ENCODE data around the gene SLC6A6.

SLC6A6 gene

DNA sequence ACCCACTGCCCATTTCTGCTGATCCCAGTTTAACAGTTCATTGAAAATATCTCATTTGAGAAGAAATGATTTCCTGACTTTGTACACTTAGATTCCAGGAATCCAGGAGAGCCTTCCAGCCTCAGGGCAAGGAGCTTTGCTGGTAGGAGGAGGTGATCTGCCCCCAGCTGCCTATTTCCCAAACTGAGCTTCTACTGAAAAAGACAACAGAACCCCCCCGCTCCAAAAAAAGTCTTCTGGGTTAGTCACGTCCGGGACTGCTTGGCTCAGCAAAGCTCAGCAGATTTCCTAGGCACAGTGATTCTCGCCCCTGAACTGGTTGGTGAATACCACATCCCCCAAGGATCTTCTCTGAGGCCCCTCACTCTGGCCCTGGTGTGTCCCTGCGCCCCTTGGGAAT lies 13.1 kb downstream of the SLC6A6 start:
- no peak for DNase-seq

DNA sequence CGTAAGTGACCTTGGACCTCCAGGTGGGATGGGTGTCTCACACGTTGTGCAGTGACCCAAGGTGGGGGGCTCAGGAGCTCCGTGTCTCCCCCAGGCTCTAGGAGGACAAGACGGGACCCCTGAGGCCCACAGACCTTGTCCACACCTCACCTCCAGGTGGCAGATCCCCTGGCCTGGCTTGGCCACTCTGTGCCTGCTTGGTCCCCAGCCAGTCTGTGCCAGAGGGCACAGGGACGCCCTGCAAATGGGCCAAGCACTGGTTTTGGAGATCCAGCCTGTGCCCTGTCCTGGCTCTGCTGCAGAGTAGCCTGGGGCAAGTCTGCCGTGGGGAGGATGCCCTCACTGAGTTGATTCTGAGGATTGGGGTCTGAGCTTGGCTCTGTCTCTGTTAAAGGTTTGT lies 14.0 kb downstream of the SLC6A6 start:
- no peak for DNase-seq

DNA sequence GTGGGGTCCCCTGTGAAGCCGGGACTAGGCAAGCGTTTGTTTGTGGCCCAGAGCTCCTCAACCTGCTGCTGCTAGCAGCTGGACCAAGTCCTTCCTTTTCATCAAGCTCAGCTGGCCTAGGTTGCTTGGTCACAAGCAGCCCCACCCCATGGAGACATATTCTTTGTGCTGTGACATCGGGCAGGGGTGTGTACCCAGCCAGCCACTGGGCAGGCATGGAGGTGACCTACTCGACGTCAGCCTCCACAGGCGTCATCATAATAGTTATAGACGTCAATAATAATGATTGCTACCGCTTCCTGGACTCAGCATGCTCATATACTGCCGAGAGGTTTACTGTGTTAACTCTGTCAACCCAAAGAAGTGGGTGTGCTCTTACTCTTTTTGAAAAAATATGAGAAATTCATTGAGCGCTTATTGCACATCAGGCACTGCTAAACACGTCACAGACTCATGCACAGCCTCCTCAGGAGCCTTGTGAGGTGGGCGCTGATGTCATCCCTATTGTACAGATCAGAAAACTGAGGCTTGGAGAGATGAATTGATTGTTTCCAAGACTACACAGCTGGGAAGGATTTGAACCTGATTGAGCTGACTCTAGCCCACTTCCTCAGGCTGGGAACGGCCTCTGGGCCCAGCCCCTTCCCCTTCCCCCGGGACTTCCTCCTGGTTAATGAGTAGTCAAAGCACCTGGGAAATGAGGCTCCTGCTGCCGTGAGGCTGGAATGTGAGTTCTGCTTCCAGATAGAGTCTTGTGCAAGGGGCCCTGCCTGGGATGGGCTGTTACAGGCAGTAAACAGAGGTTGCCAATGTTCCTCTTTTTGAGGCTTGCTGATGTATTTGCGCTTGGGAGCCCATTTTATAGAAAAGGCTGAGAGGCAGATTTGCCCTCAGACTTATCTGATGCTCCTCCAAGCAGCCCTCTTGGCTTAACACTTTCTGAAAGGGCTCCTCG lies 16.2 kb downstream of the SLC6A6 start:
- no peak for DNase-seq

DNA sequence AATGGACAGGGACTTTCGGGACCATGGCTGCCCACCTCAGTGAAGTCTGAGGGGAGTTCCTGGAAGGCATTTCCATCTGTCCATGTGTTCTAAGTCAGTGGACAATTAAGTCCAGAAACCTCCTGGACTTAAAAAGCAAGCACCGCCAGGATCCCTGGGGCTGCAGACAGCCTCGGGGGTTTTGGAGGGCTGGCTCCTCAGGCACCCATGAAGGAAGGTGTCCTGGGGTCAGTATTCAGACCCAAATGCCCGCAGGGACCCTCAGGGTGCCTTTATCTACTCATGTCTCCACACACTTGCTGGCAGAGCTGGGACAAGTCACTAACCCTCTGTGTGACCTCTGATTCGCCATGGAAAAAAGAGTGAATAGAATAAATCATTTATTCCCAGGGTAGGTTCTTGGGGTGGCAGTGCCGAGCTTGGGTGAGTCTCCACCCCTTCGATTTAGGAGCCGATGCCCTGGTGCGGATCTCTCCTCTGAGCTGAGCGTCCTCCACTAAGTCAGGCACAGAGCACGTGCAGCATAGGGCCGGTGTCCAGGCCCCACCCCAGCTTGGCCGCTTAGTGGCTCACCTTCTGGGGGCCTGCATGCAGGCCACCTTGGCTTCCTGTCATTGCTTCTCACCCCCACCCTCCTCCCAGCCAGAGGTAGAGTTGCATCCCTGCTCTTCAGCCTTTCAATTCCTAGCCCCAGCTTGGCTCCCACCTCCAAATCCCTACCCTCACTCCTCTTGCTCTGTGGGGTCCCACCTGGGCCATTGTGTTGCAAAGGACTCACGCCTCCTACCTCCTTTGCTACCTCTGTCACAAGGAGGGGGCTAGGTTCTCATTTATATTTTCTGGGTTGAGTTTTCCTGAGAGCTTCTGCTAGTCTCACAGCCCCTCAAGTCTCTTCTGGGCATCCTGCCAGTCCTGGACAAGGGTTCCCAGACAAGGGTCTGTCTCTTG lies 19.9 kb downstream of the SLC6A6 start:
- no peak for DNase-seq

DNA sequence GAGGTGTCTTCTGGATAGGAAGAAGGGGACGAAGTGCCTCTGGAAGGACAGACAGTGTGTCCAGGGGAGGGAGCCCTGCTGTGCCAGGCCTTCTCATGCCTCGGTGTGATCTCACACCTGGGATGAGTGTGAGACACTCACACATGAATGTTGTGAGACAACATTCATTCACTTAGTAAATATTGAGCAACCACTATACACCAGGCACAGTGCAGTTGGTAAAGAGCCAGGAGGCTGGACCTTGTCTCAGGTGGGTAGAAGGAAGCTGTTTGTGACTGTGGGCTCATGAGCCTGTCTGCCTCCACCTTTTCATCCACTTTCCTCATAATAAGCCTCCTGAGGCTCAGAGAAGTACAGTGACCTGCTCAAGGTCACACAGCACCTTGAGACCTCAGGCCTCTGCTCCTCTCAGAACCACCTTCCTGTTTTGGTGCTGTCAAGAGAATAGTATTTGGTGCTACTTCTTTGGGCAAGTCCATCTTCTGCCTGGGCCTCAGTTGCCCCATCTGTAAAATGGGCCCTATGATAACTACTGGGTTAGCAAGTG lies 20.9 kb downstream of the SLC6A6 start:
- no peak for DNase-seq

DNA sequence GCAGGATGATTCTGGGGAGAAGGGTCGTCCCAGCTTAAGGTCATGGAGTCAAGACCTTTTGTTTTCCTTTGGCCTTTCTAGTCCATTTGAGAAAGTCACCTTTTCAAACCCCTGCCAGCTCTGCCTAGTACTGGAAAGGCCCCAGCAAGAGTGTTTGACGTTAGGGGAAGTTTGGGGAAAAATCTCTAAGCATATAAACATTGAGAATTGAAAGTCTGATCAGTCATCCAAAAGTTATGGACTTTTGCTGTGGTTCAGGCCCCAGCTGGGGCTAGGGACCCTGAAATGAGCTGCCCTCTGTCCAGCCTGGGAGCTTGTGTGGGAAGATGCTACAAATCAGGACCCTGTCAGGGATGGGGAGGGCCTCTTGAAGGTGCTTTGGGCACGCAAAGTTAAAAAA lies 21.6 kb downstream of the SLC6A6 start:
- no peak for DNase-seq

DNA sequence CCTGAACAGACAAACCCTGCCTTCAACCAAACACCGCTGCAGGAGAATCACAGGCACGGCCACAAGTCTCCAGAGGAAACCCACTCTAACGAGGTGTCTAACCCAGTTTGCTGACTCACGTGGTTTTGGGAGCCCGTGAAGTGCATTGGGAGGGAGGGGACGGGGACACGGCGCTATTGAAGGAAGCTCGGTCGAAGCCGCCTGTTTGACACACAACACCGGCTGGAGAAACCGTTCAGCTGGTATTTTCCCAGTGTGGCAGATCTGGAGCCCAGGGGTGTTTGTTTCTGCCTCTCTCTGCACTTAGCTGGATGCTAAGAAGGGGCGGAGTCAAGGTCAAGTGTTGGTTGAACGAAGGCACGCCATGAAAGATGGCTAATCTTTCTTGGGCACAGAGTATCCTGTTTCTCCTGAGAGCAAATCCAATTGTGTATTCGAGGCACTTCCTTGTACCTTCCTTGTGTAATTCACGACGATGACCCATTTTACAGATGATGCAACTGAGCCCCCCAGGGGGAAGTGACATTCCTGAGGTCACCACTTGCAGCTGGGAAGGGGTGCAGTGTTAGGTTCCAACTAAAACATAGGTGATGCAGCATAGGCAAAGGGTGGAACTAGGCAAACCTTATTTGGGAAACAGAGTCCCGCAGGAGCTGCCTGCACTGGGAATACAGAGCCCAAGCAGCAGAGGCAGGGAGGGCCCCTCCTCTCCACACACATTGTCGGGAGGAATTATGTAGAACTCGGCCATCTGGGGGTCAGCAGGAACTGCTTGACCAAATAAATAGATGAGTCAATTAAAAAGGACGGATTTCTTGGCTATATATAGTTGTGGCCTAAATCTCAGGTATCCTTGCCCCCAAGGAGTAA lies 22.5 kb downstream of the SLC6A6 start:
- DNase-seq: no peak

DNA sequence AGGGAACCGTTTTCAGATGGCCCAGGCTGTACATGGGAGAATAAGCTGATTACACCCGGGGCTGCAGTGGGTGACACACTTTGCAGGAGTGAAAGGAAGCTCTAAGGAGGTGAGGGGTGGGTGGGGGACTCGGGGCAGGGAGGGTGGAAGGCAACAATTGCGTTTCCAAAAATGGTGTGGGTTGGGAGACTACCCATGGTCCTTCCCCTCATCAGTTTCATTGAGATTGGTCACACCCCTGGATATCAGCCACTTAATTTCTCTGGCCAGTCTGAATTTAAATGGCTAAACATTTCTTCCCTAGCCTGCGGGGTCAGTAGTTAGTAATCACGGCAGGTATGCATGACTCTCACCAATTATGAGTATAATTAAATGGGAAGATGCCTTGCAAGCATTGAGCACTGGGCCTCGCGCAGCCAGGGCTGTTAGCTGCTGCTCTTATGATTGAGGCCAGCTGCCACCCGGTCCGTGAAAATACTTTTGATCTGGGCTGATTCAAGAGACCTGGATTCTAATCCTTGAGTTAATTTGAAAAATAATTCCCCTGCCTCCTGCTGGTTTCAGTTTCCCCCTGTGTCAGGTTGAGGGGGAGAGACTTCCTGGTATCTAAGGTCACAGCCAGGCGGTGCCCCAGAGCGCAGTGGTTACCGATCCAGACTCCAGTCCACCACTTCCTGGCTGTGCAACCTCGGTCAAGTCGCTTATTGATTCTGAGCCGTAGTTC lies 23.3 kb downstream of the SLC6A6 start:
- peak in 1 of 58 donors; percentile 19 for DNase-seq

DNA sequence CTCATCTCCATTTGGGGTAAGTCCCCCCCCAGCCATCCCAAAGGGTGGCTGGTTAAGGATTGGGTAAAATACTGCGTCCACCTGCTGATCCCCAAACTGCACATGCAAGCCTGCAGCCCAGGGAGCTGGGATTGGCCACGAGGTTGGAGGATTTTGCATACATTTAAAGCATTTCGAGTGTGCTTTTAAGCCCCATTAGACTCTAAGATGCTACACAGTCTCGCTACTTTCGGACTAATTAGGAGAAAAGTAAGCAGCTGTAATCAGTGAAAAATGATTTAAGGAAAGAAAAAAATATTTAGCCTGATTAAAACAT lies 23.9 kb downstream of the SLC6A6 start:
- DNase-seq: no peak

DNA sequence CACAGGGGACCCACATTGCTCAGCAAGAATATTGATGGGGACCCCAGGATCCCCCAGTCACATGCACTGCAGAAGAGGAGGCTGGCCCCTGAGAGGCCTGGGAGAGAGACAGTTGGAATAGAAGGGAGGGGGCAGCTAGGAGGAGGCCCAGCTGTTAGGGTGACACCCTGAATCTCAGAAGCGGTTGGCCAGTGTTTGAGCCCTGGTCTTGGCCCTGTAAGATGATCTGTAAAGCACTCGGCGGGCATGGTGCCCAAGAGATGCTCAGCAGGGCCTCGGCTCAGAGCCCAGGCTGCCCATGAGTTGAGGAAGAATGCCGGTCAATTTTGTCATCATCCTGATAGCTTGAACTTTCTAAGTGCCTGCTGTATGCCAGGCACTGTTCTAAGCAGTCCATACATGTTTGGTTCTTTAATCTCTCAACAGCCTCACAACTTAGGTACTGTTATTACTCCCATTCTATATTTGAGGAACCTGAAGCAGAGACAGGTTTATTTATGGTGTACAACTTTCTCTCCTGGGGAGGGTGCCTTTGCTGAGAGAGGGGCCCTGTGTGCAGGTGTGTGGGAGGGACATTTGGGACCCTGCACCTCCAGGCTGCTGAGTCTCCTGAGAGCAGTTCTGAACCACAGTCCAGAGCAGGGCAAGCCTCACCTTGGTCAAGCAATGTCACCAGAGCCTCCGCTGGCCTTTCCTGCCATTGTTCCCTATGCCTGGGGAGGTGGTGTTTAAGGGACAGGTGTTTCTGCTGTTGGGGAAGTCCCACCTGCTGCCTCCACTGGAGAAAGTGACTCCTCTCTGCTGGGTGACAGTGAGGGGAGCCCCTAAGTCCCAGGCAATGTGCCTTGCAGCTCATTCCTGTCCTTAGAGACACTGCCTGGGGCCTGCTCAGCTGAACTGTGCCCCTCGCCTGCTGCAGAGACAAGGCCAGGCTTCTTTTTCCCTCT lies 26.0 kb downstream of the SLC6A6 start:
- DNase-seq: peak in 2 of 58 donors; percentile 20 to 66

DNA sequence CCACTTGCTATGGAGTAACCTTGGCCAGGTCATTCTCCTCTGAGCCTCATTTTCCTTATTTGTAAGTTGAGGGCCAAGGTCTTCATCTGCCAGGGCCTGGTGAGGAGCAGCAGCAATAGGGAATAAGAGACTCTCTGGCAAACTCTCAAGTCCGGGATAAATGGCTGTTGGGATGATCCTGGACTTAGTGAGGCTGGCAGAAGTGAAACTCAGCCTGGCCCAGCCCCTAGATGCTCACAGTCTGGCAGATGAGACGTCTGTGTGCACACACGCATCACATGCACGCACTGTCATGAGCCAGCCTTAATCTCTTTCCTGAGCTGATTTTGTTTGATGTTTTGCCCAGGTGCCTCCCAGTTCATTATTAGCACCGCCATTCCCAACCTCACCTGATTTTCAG lies 26.8 kb downstream of the SLC6A6 start:
- DNase-seq: peak in 1 of 58 donors; percentile 16

DNA sequence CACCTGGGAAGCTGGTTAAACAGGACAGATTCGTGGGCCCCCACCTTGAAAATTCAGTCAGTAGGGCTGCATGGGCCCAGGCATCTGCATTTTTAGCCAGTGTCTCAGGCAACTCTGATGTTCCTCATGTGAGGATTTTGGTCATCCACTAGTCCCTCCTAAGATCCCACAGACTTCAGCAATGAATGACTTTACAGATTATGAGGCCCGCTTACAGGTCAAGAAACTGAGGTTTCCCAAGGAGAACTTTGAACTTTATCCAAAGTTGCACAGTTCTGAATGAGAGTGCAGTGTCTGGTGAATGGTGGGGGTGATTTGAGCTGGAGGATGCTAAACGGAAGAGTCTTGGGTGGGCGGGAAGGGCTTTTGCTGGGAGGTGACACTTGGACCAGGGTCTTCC lies 27.2 kb downstream of the SLC6A6 start:
- no peak for DNase-seq

DNA sequence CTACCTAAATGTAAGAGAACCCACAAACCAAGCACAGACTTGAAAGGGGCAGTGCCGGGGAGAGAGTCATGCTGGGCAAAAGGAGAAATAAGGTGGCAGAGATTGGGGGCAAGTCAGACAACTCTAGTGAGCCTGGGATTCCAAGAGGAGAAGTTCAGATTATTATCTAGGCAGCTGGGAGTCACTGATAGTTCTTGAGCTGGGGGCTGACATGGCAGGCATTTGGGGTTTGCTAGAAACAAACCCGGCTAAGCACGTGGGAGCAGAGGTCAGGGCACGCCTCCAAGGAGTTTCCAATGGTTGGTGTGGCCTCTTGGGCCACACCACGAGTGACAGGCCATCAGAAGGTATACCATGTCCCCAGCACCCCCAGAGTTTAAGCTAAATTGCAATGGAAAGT lies 27.6 kb downstream of the SLC6A6 start:
- DNase-seq: no peak

DNA sequence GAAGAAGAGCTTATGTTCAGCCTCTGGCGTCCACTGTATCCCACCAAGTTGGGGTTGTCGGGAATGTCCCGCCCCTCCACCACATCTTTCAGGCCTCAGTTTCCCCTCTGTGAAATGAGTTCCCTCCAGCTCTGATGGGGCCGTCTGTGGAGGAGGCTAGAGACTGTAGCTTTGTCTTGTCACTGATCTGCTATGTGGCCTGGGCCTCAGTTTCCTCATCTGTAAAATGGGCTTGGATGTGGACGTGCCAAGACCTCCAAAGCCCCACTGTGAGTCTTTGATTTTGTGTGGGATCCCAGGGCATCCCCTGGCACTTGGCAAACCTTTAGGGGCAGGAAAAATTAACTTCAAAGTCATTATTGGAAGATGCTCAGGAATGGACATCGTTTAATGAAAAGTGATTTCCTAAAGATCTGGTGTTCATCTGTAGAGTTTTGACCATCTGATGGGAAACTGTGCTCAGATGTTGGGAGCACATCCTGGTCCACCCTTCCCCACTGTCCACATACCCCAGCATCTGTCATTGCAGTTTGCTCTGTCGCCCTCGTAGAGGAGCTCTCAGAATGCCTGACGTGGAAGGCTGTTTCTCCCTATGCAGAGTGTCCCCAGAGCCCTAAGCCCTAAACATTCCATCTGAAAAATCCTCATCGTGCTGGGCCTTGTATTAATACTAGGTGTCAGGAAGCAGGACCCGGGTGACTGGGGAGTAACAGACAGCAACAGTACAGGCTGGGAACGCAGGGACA lies 28.5 kb downstream of the SLC6A6 start:
- peak in 10 of 58 donors; percentile 17 to 39 (median 26) for DNase-seq

DNA sequence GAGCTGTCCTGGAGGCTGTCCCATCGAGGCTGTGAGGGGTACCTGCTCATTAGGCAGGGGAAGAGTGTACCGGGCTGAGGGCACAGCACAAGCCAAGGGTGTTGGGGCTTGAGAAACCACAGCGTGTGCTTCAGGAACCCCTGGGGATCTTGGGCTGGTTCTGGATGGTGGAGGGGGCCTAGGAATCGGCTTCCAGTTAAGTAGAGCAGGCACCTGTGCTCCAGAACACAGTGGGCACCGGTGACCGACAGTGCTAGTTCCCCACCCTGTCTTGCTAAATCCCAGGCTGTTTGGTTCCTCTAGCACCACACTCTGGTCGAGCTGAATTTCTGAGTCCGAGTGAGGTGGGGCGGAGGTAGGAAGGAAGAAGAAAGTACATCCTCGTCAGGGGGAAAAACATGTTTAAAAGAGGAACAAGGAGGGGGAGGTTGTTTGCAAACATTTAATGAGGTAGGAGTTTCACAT lies 29.1 kb downstream of the SLC6A6 start:
- no peak for DNase-seq

DNA sequence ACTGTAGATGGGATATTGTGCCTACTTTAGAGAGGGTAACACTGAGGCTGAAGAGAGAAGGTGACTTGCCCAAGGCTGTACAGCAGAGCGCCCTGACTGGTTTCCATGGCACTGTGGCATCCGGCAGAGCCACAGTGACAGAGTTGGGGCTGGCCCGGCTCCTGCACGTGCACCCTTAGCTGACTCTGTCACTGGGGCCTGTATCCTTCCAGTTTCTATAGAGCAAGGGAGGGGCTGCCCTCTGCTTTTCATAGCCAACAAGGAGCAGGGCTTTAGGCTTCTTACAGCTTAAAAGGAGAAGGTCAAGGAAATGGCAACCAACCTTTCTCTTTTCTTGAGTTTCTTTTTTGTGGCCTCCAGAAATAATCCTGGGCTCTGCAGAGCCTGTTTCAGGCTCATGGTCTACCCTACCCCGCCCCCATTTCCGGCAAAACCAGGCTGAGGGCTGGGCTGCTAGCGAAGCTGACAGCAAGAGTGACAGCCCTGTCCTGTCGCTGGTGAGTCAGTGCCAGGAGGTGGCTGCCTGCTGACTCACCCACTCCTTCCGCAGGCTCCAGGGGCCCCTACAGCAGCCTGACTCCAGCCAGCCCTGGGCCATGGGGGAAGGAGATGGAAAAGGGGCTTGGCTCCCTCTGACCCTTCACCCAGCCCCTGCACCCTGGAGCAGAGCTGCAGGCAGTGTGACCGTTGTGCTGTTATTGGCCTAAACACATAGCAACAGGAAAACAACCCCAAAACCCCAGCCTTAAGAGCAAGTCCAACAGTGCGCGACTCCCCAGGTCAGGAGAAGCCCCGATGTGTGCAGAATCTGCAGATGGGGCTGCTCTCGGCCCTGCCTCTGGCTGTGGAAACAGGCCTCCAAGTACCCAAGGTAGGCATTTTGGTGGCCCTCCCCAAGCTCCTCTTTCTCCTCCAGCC lies 29.8 kb downstream of the SLC6A6 start:
- DNase-seq: peak in 55 of 58 donors; percentile 14 to 91 (median 73)

DNA sequence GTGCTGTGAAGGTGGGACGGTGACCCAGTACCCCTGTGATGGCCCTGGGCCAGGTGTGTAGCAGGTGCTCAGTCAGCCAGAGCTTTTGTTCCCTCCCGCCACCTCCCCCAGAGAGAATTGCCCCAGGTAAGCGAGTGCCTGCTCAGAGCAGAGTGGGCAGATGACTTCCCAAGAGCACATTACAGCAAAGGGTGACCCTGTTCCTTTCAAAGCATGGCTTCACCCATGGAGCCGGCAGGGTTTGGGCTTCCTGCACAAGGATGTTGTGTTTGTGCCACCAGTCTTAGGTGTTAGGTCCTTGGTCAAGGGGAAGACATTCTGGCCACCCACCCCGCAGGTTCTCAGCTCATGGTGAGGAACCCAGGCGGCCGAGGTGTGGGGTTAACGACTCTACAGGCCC lies 30.7 kb downstream of the SLC6A6 start:
- DNase-seq: no peak
